Measurements from ENCODE around the gene PRPSAP1.

PRPSAP1 gene

GRCh38 chr17:76353599-76354316 is at the start of gene PRPSAP1:
TSS of gene PRPSAP1 (minus strand) at chr17:76353916. CDS start at chr17:76353703, 213 bp downstream.
- peak; percentile 58 for DNase-seq (ENCODE audit: low read depth)

GRCh38 chr17:76402711-76403110 is 49.0 kb upstream of the PRPSAP1 start:
- DNase-seq (ENCODE audit: low read depth) = no peak

GRCh38 chr17:76399175-76400172 is 45.8 kb upstream of the PRPSAP1 start:
- no peak for DNase-seq (ENCODE audit: low read depth)

- no peak for DNase-seq (ENCODE audit: low read depth)
Observed at GRCh38 chr17:76398523-76399174, 44.9 kb upstream of the PRPSAP1 start.

- DNase-seq (ENCODE audit: low read depth) = peak; percentile 48
Observed at GRCh38 chr17:76397687-76398522, 44.2 kb upstream of the PRPSAP1 start.

GRCh38 chr17:76397184-76397583 is 43.5 kb upstream of the PRPSAP1 start:
- DNase-seq (ENCODE audit: low read depth) = no peak

- DNase-seq (ENCODE audit: low read depth) = no peak
Observed at GRCh38 chr17:76395980-76396379, 42.3 kb upstream of the PRPSAP1 start.

GRCh38 chr17:76394166-76394565 is 40.5 kb upstream of the PRPSAP1 start:
- no peak for DNase-seq (ENCODE audit: low read depth)

GRCh38 chr17:76391200-76391715 is 37.5 kb upstream of the PRPSAP1 start:
- DNase-seq (ENCODE audit: low read depth) = no peak

GRCh38 chr17:76390003-76390421 is 36.3 kb upstream of the PRPSAP1 start:
- DNase-seq (ENCODE audit: low read depth) = no peak

GRCh38 chr17:76388966-76389888 is 35.5 kb upstream of the PRPSAP1 start:
- no peak for DNase-seq (ENCODE audit: low read depth)

GRCh38 chr17:76386966-76387765 is 33.5 kb upstream of the PRPSAP1 start:
- DNase-seq (ENCODE audit: low read depth) = no peak

- DNase-seq (ENCODE audit: low read depth) = peak; percentile 46
Observed at GRCh38 chr17:76385892-76386786, 32.4 kb upstream of the PRPSAP1 start.

GRCh38 chr17:76384987-76385891 is 31.5 kb upstream of the PRPSAP1 start:
- peak; percentile 36 for DNase-seq (ENCODE audit: low read depth)

GRCh38 chr17:76384222-76384986 is 30.7 kb upstream of the PRPSAP1 start, which contains the start of gene SPHK1:
TSS of gene SPHK1 (plus strand) at chr17:76384609. CDS start at chr17:76385645, 1,036 bp downstream.
- DNase-seq (ENCODE audit: low read depth) = peak; percentile 11

GRCh38 chr17:76383546-76384221 is 30.0 kb upstream of the PRPSAP1 start:
- no peak for DNase-seq (ENCODE audit: low read depth)
